ENCODE results near the gene RXRA.

RXRA gene

GRCh38 chr9:134392900-134393299 lies 66.6 kb downstream of the RXRA start:
- TF ChIP-seq CTCF (IDR thresholded peaks at IDR 0.05; ENCODE audit: borderline replicate concordance, control extremely low read depth, extremely low read depth, insufficient read depth, missing control alignments) = no peak
- no peak for DNase-seq (ENCODE audit: low spot score)
- in situ Hi-C loops (cut with MboI; ENCODE audit: low sequenced_read_pairs, unreplicated experiment) = no loop called here

GRCh38 chr9:134393582-134394280 lies 67.5 kb downstream of the RXRA start:
- no peak for DNase-seq (ENCODE audit: low spot score)
- no peak for TF ChIP-seq CTCF (IDR thresholded peaks at IDR 0.05; ENCODE audit: borderline replicate concordance, control extremely low read depth, extremely low read depth, insufficient read depth, missing control alignments)

GRCh38 chr9:134395002-134395517 lies 68.8 kb downstream of the RXRA start:
- DNase-seq (ENCODE audit: low spot score) = no peak
- in situ Hi-C loops (cut with MboI; ENCODE audit: low sequenced_read_pairs, unreplicated experiment) = no loop called here
- TF ChIP-seq CTCF (IDR thresholded peaks at IDR 0.05; ENCODE audit: borderline replicate concordance, control extremely low read depth, extremely low read depth, insufficient read depth, missing control alignments) = no peak

More at GRCh38 chr9:134393582-134394280, 67.5 kb downstream of the RXRA start:
- in situ Hi-C loops (cut with MboI; ENCODE audit: low sequenced_read_pairs, unreplicated experiment) = no loop called here

GRCh38 chr9:134395737-134396257 lies 69.5 kb downstream of the RXRA start:
- DNase-seq (ENCODE audit: low spot score) = no peak
- in situ Hi-C loops (cut with MboI; ENCODE audit: low sequenced_read_pairs, unreplicated experiment) = no loop called here
- no peak for TF ChIP-seq CTCF (IDR thresholded peaks at IDR 0.05; ENCODE audit: borderline replicate concordance, control extremely low read depth, extremely low read depth, insufficient read depth, missing control alignments)

GRCh38 chr9:134396258-134396742 lies 70.0 kb downstream of the RXRA start:
- in situ Hi-C loops (cut with MboI; ENCODE audit: low sequenced_read_pairs, unreplicated experiment) = no loop called here
- peak; percentile 76 for DNase-seq (ENCODE audit: low spot score)
- no peak for TF ChIP-seq CTCF (IDR thresholded peaks at IDR 0.05; ENCODE audit: borderline replicate concordance, control extremely low read depth, extremely low read depth, insufficient read depth, missing control alignments)

- no peak for TF ChIP-seq CTCF (IDR thresholded peaks at IDR 0.05; ENCODE audit: borderline replicate concordance, control extremely low read depth, extremely low read depth, insufficient read depth, missing control alignments)
- in situ Hi-C loops (cut with MboI; ENCODE audit: low sequenced_read_pairs, unreplicated experiment) = no loop called here
- DNase-seq (ENCODE audit: low spot score) = no peak
Observed at GRCh38 chr9:134396825-134397224, 70.6 kb downstream of the RXRA start.
